ENCODE measurements around the gene CCDC196.

DNA sequence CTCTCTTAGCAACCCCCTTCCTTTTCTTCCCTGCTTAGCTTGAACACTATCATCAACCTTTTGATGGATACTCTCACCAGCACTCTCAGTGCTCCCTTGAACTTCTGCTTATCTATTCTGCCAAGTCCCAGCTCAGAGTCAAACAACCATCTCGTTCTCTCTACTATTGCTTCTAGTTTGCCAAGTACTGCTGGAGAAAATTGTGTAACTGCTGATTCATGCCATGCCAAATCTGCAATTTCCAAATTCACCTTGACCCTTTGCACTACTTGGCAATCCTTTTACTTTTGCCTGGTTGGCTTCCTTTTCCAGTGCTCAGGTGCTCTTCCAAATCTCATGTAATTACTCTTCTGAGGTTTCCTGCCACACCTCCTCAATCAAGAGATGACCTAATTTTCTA is 2.8 kb upstream of the CCDC196 start:
- TF ChIP-seq, protein P1, sequence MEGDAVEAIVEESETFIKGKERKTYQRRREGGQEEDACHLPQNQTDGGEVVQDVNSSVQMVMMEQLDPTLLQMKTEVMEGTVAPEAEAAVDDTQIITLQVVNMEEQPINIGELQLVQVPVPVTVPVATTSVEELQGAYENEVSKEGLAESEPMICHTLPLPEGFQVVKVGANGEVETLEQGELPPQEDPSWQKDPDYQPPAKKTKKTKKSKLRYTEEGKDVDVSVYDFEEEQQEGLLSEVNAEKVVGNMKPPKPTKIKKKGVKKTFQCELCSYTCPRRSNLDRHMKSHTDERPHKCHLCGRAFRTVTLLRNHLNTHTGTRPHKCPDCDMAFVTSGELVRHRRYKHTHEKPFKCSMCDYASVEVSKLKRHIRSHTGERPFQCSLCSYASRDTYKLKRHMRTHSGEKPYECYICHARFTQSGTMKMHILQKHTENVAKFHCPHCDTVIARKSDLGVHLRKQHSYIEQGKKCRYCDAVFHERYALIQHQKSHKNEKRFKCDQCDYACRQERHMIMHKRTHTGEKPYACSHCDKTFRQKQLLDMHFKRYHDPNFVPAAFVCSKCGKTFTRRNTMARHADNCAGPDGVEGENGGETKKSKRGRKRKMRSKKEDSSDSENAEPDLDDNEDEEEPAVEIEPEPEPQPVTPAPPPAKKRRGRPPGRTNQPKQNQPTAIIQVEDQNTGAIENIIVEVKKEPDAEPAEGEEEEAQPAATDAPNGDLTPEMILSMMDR (optimal IDR thresholded peaks at IDR 0.05 in 1 of 3, IDR thresholded peaks at IDR 0.05 in 1 of 3, conservative IDR thresholded peaks at IDR 0.05 in 1 of 3; ENCODE audit: extremely low read depth in 1 of 3, insufficient read depth in 2 of 3, low read length in 3 of 3): no peak
- TF ChIP-seq EZH2 (IDR thresholded peaks at IDR 0.05; ENCODE audit: low read length): no peak

Measured in keratinocyte (primary cell).